ENCODE results near the gene ERGIC1.

The ERGIC1 gene

DNA sequence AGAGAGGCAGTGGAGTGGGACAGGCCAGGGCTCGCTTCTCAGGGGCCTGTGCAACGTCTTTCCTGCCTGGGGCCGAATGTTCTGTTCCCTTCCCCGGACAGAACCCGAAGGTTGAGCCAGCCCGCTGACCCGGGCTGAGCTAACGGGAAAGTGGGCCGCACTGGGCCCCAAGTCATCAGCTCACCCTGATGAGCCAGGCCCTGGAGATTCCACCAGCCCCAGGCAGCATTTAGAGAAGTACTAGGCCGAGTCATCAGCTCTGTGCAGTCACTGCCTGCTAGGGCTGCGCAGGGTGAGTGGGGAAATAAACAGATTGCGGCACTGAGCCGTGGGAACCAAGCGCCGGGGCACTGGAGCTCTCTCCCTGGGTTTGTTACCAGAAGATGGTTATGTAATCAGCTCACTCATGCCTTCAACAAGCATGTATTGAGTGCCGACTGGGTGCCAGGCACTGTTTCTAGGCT lies 33.9 kb upstream of the ERGIC1 start:
- TF ChIP-seq EZH2 (optimal IDR thresholded peaks at IDR 0.05; ENCODE audit: low read depth, low read length): no peak
- TF ChIP-seq, protein P1, sequence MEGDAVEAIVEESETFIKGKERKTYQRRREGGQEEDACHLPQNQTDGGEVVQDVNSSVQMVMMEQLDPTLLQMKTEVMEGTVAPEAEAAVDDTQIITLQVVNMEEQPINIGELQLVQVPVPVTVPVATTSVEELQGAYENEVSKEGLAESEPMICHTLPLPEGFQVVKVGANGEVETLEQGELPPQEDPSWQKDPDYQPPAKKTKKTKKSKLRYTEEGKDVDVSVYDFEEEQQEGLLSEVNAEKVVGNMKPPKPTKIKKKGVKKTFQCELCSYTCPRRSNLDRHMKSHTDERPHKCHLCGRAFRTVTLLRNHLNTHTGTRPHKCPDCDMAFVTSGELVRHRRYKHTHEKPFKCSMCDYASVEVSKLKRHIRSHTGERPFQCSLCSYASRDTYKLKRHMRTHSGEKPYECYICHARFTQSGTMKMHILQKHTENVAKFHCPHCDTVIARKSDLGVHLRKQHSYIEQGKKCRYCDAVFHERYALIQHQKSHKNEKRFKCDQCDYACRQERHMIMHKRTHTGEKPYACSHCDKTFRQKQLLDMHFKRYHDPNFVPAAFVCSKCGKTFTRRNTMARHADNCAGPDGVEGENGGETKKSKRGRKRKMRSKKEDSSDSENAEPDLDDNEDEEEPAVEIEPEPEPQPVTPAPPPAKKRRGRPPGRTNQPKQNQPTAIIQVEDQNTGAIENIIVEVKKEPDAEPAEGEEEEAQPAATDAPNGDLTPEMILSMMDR (IDR thresholded peaks at IDR 0.05; ENCODE audit: low read length): no peak
- no peak for TF ChIP-seq EZH2phosphoT487 (IDR thresholded peaks at IDR 0.05; ENCODE audit: low read length)
- H3K27ac ChIP-seq (ENCODE audit: low read length): no peak overlapping the region
- no peaks in the 10 kb centered on the region for H3K9me2 ChIP-seq (replicated peaks; ENCODE audit: insufficient read depth, low read length)
- H3K4me2 ChIP-seq (ENCODE audit: low read depth, low read length): no peak overlapping the region
- H2AFZ ChIP-seq (ENCODE audit: low read length): no peak overlapping the region
- H3K79me2 ChIP-seq (ENCODE audit: low read length): no peaks in the 10 kb centered on the region
- no peaks in the 10 kb centered on the region for H3K9me3 ChIP-seq (replicated peaks; ENCODE audit: insufficient read depth, low read length)
- DNase-seq: no peak
- H3K4me3 ChIP-seq (ENCODE audit: low read length): no peak overlapping the region
- H3F3A ChIP-seq (ENCODE audit: insufficient read depth, low read length): no peaks in the 10 kb centered on the region
- no peaks in the 10 kb centered on the region for H3K36me3 ChIP-seq (replicated peaks; ENCODE audit: insufficient read depth, low read length)
- H3K4me1 ChIP-seq (ENCODE audit: low read length): 0 out of 2 replicates have a peak, but pooled peaks cover 4% of the 10 kb centered on the region
- H4K20me1 ChIP-seq (ENCODE audit: insufficient read depth, low read length): no peaks in the 10 kb centered on the region
- H3K27me3 ChIP-seq (replicated peaks; ENCODE audit: insufficient read depth, low read length): no peaks in the 10 kb centered on the region
- H3K9ac ChIP-seq (ENCODE audit: low read length): no peak overlapping the region

DNA sequence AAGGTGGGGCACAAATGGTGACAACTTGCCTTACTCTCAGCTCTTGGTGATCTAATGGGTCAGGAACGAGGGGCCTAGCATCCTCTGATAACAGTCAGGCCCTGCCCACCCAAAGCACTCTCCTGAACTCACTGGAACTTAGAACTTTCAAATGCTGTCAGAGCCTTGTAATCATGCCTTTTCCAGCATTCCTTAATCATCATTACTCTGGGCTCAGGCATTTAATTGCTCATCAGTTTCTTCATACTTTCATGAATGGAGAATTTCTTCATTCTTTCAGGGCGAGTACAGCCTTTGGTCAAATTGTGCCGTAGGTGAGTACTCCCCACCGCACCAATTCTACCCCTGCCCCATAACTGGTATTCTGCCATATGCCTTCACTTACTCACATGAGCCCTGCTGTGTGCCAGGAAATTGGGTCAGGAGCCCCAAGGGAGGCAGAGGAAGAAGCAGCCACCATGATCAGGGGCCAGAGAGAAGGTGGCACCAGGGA lies 32.8 kb upstream of the ERGIC1 start:
- 0 out of 2 replicates have a peak, but pooled peaks cover 4% of the 10 kb centered on the region for H3K4me1 ChIP-seq (ENCODE audit: low read length)
- H3K4me2 ChIP-seq (ENCODE audit: low read depth, low read length): no peak overlapping the region
- DNase-seq: no peak

DNA sequence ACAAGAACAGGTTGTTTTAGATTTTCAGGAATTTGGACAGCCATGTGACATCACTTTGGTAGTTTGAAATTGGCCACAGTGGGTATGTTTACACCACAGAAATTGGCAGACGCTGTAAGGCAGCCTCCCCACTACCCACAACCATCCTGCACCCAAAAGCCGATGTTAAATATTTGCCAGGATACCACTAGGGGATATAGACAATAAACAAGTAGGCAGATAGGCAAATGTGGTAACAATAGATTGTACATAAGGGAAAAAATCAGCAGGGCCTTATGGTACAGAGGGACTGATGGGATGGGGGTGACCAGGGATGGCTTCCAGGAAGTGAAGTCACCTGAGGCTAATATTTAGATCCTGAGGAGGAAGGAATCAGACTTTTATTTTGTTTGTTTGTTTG lies 31.9 kb upstream of the ERGIC1 start:
- Histone ChIP-seq H2AFZ (ENCODE audit: low read length) (no peak overlapping the region), H3F3A (ENCODE audit: insufficient read depth, low read length) (no peaks in the 10 kb centered on the region), H3K4me1 (ENCODE audit: low read length) (peaks cover 7% of the 10 kb centered on the region; the same call in 1 of the 2 replicates), H3K79me2 (ENCODE audit: low read length) (no peaks in the 10 kb centered on the region), H3K27ac (ENCODE audit: low read length) (no peak overlapping the region), H3K9me2 (replicated peaks; ENCODE audit: insufficient read depth, low read length) (no peaks in the 10 kb centered on the region), H3K4me3 (ENCODE audit: low read length) (no peak overlapping the region), H3K4me2 (ENCODE audit: low read depth, low read length) (no peak overlapping the region), H4K20me1 (ENCODE audit: insufficient read depth, low read length) (no peaks in the 10 kb centered on the region), H3K9ac (ENCODE audit: low read length) (no peak overlapping the region), H3K36me3 (replicated peaks; ENCODE audit: insufficient read depth, low read length) (no peaks in the 10 kb centered on the region), H3K9me3 (replicated peaks; ENCODE audit: insufficient read depth, low read length) (no peaks in the 10 kb centered on the region), H3K27me3 (replicated peaks; ENCODE audit: insufficient read depth, low read length) (no peaks in the 10 kb centered on the region)
- TF ChIP-seq EZH2 (optimal IDR thresholded peaks at IDR 0.05; ENCODE audit: low read depth, low read length) (no peak), EZH2phosphoT487 (IDR thresholded peaks at IDR 0.05; ENCODE audit: low read length) (no peak)
- TF ChIP-seq, protein P1 (IDR thresholded peaks at IDR 0.05; ENCODE audit: low read length): no peak
- DNase-seq: no peak

More for the DNA sequence above, 32.8 kb upstream of the ERGIC1 start:
- Histone ChIP-seq H3K9me2 (replicated peaks; ENCODE audit: insufficient read depth, low read length) (no peaks in the 10 kb centered on the region), H3K27me3 (replicated peaks; ENCODE audit: insufficient read depth, low read length) (no peaks in the 10 kb centered on the region), H3K9ac (ENCODE audit: low read length) (no peak overlapping the region), H3F3A (ENCODE audit: insufficient read depth, low read length) (no peaks in the 10 kb centered on the region), H3K79me2 (ENCODE audit: low read length) (no peaks in the 10 kb centered on the region), H3K4me3 (ENCODE audit: low read length) (no peak overlapping the region), H4K20me1 (ENCODE audit: insufficient read depth, low read length) (no peaks in the 10 kb centered on the region), H3K9me3 (replicated peaks; ENCODE audit: insufficient read depth, low read length) (no peaks in the 10 kb centered on the region), H3K36me3 (replicated peaks; ENCODE audit: insufficient read depth, low read length) (no peaks in the 10 kb centered on the region), H2AFZ (ENCODE audit: low read length) (no peak overlapping the region), H3K27ac (ENCODE audit: low read length) (no peak overlapping the region)
- no peak for TF ChIP-seq EZH2phosphoT487 (IDR thresholded peaks at IDR 0.05; ENCODE audit: low read length)
- TF ChIP-seq, protein P1 (IDR thresholded peaks at IDR 0.05; ENCODE audit: low read length): no peak
- no peak for TF ChIP-seq EZH2 (optimal IDR thresholded peaks at IDR 0.05; ENCODE audit: low read depth, low read length)
